Motor neuron (in vitro differentiated cells): ENCODE results near the gene MFRP. TPM values are rescaled to one million over a fixed set of nuclear protein-coding genes. Genes with fewer than 3 reads are reported as not detected.

Experiments used
- ATAC-seq, 8 experiments: fragments of 200-7000 bp; cut with Tn5 transposase; replicated peaks in 6 of 8; 2 replicates each; pipeline ENCODE4 v1.8.0; 2021; ENCODE audit warnings: mild to moderate bottlenecking in 8 of 8, moderate library complexity in 8 of 8
- H3K27ac ChIP-seq, 2 donors: fragments of 250-450 bp; sonication (Bioruptor Pico); 2 replicates each; pipeline ENCODE4 v1.9.0; 2021; ENCODE audit warnings: antibody characterized with exemption in 2 of 2, mild to moderate bottlenecking in 2 of 2, moderate library complexity in 1 of 2
- H3K4me1 ChIP-seq, 2 donors: fragments of 250-450 bp; sonication (Bioruptor Pico); replicated peaks in 1 of 2; 2 replicates each; pipeline ENCODE4 v1.6.1; 2021; ENCODE audit warnings: antibody characterized with exemption in 2 of 2, mild to moderate bottlenecking in 2 of 2, moderate library complexity in 1 of 2
- H3K4me3 ChIP-seq, 5 donors: fragments of 250-450 bp; sonication (Bioruptor Pico); 2 replicates each; pipeline ENCODE4 v1.9.0; 2021; ENCODE audit warnings: antibody characterized with exemption in 5 of 5, mild to moderate bottlenecking in 5 of 5, moderate library complexity in 4 of 5
- WGBS, 10 experiments: fragments of 450-650 bp; shearing (Covaris generic); methylation state at CpG; one replicate each; pipeline ENCODE4 v1.0.0; 2022; 5-methylcytosine and 5-hydroxymethylcytosine counted together
- in situ Hi-C, 9 experiments: fragments of 400-800 bp; cut with MboI; loops; one replicate each; pipeline ENCODE4 v1.15.0; 2021; ENCODE audit warnings: low sequenced_read_pairs in 9 of 9, low pct_unique_long_range_greater_than_20kb in 2 of 9; ENCODE audit not compliant: unreplicated experiment in 9 of 9
- total RNA-seq, 8 experiments: library from RNA; unstranded; fragments of 300-600 nt; gene quantifications; 2 replicates each; pipeline versions ENCODE4 v1.2.3 to v1.2.4, GENCODE V29; 2022

MFRP gene
- total RNA-seq, 8 experiments from 2014 or later = 0.05 to 0.62 (median 0.12) TPM; not detected in 2

DNA sequence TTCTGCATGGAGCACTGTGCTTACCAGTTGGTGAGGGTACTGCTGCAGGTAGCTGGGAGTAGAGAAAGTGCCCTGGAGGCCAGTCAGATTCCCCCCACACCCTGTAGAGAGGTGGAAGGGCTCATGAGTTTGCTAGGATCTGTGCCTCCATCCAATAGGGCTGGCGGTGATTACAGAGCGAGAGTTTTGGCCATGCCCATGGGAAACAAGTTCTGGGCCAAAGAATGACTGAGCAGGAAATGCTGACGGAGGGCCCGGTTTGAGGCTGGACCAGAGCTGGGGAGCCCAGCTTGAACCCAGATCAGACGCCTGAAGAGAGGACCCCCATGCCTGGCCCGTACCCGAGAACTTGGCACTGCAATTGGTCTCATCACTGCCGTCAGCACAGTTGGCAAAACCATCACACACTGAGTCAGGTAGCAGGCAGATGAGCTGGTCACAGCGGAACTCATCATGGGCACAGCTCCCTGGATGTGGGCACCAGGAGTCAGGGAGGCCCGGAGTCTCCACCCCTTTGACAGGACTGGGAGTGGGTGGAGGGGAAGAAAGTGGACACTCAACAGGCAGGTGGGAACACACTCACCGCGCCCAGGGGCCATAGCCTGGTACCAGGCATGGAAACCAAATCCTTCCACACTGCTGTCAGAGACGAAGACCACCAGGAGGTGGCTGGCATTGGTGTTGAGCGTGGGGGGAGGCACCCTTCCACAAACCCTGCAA lies 2.1 kb downstream of the MFRP start:
- Histone ChIP-seq H3K27ac (no peak overlapping the region), H3K4me1 (peaks cover 0 to 19% of the 10 kb centered on the region in 2 donors), H3K4me3 (no peak overlapping the region)
- WGBS, 10 experiments = 0 to 100% (median 67%) methylated on average over 1 to 4 of the region's 14 CpGs; no CpG with 5 or more reads in 5 of the 10 experiments
- in situ Hi-C loops = loop anchor here in 1 of 9 experiments (25.0 kb wide), 1 partner anchor 232 kb away; the partner anchor contains the start of genes C2CD2L, DPAGT1 and HINFP
- ATAC-seq = no peak

DNA sequence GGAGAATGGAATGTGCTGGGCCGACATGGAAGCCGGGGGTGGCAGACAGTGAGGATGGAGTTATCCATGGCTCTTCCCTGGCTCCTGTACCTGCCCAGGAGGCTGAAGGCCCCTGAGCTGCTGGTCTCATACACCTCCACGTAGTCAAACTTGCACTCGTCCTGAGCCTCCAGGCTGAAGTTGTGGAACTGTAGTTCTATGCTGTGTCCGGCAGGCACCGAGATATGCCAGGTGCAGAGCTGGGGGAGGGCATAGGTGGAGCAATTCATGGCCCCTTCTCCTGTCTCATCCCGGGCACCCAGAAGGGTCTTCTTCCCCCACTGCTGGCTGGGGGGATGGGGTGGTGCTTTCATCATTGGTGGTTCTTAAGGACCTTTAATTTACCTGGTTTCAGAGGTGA lies 2.8 kb downstream of the MFRP start:
- WGBS, 10 experiments = 40 to 80% (median 74%) methylated on average over 1 to 3 of the region's 7 CpGs; no CpG with 5 or more reads in 7 of the 10 experiments
- Histone ChIP-seq H3K4me1 (peaks cover 3 to 25% of the 10 kb centered on the region in 2 donors), H3K27ac (no peak overlapping the region), H3K4me3 (no peak overlapping the region)
- no peak for ATAC-seq
- in situ Hi-C loops = loop anchor here in 1 of 9 experiments (25.0 kb wide), 1 partner anchor 231 kb away; the partner anchor contains the start of genes C2CD2L, DPAGT1 and HINFP

DNA sequence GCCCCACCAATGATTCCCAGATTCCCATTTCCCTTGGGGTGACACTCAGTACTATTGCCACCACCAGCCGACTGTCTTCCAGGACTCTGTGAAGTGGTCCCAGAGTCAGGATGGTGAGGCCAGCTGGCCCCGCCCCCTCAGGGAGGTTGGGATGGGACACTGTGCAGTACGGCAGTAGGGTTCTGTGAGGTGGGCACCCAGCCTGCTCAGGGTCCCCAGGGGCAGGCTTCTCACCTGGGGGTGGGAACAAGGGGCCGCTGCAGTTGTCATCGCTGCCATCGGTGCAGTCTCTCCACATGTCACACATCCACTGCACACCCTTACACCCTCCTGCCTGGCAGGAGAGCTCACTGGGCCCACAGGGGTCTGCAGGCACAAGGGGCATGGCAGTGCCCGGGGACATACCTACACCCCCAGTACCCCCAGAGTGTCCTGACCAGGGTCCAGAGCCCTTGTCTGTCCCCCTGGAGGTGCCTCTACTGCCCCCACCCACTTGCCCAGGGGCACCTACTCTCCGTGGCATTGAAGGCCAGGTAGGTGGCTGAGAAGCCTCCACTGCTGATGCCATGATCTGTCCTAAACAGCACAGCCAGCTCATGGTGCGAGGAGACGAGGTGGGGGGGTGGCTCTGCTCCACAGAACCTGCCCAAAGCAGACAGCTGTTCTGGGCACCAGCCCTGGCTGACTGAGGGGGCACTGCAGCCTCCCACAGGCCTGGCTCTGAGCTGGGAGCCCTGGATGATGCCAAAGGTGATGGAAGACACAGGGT lies 4.0 kb downstream of the MFRP start:
- Histone ChIP-seq H3K27ac (no peak overlapping the region), H3K4me1 (peaks cover 15 to 37% of the 10 kb centered on the region in 2 donors), H3K4me3 (no peak overlapping the region)
- ATAC-seq = no peak
- in situ Hi-C loops = loop anchor here in 1 of 9 experiments (25.0 kb wide), 1 partner anchor 230 kb away; the partner anchor contains the start of genes C2CD2L, DPAGT1 and HINFP
- 40 to 60% (median 57%) methylated on average over 1 to 3 of the region's 10 CpGs; no CpG with 5 or more reads in 7 of the 10 experiments for WGBS, 10 experiments

DNA sequence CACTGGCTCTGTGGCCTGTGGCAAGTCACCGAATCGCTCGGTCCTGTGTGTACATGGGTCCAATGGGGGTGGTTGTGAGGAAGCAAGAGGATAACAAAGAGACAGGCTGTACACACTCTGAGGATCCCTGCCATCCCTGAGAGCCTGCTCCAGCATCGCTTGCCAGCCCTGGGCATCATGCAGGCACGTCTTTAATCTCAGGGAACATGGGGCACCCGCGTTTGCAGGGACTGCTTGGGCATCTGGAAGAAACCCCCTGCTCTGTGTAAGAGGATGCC lies 4.5 kb downstream of the MFRP start:
- no peak for ATAC-seq
- Histone ChIP-seq H3K27ac (no peak overlapping the region), H3K4me1 (peaks cover 21 to 42% of the 10 kb centered on the region in 2 donors), H3K4me3 (no peak overlapping the region)
- WGBS, 10 experiments = 64 to 100% (median 80%) methylated on average over 2 to 5 of the region's 7 CpGs; no CpG with 5 or more reads in 6 of the 10 experiments
- in situ Hi-C loops = loop anchor here in 1 of 9 experiments (25.0 kb wide), 1 partner anchor 230 kb away; the partner anchor contains the start of genes C2CD2L, DPAGT1 and HINFP

DNA sequence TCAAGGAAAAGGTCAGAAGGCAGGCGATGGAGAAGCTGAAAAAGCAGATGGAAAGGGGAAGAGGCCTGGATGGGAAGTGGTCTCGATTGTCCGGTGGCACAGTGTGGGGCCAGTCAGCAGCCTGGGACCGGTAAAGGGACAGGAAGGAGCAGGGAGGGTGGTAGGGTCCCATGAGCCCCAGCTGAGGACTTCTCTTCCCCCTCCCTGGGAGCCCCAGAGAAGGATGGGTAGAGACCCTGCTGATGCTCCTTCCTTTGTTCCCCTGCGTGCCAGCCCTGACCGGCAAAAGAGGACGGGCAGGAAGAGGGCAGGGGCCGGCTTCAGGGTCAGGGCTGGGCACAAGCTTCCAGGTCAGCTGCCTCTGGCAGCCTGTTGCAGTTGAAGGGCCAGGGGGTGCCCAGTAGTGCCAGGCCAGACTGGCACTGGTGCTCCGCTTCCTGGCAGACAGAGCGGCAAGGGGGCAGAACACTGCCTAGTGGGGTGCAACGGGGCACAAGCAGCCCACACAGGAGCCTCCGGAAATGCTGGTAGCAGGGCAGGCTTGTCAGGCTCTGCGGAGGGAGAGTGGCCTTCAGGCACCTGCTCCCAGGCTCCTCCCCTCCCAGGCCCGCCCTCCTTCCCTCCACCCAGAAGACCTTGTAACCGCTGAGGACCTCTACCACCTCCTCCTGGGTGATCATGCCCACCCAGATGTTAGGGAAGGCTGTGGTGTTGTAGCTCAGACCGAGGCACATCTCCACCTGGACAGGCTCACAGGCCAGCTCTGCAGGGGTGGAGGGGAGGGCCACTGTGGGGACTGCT lies 5.1 kb downstream of the MFRP start:
- 24 to 100% (median 78%) methylated on average over 1 to 6 of the region's 16 CpGs; no CpG with 5 or more reads in 4 of the 10 experiments for WGBS, 10 experiments
- no peak for ATAC-seq
- peaks cover 21 to 42% of the 10 kb centered on the region in 2 donors for H3K4me1 ChIP-seq
- in situ Hi-C loops = loop anchor here in 1 of 9 experiments (25.0 kb wide), 1 partner anchor 229 kb away; the partner anchor contains the start of genes C2CD2L, DPAGT1 and HINFP
- no peak overlapping the region for H3K4me3 ChIP-seq
- no peak overlapping the region for H3K27ac ChIP-seq

DNA sequence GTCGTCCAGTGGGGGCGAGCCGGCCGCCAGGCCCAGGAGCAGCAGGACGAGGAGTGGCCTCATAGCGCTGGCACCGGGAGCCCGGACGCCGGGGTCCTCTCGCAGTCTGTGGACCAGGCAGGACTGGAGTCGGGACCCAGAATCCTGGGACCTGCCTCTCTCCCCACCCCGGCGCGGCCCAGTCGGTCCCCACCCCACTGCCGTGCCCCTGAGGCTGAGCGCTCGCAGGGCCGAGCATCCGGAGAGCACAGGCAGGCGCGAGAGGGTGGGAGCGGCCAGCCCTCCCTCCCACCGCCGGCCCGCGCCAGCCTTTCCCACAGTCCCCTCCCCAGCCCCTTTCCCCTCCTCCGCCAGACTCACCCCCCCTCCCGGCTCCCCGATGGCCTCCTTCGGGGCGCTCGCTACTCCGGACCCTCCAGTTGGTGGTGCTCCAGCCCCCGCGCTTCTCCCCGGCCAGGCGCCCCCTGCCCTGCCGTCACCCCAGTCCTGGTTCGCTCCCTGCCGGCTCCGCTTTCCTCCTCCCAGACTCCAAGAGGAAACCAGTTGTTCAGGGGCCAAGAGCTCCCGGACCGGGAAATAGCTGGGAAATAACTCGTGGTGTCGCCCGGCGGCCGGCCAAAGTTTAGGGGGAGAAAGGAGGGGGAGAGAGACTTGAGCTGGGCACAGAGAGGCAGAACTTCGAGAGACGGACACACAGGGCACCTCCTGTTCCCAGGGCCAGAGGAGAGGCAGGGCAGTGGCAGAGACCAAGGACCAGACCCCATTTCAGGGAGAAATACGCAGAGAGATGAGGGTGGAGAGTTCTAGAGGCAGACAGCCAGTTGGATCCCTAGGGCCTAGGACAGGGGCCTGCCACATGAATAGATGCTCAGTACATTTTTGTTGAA lies 5.9 kb downstream of the MFRP start, which contains the start of gene C1QTNF5:
Gene C1QTNF5 (minus strand): TSS at position 549 of the 887 bp plus-strand sequence. CDS start 486 bp downstream, at position 63.
- peak within 1 kb of the TSS; percentile 19 to 39 (median 35) for H3K4me3 ChIP-seq
- peaks cover 21 to 42% of the 10 kb centered on the region in 2 donors for H3K4me1 ChIP-seq
- in situ Hi-C loops = loop anchor here in 1 of 9 experiments (25.0 kb wide), 1 partner anchor 228 kb away; the partner anchor contains the start of genes C2CD2L, DPAGT1 and HINFP
- WGBS, 10 experiments = 60 to 75% (median 67%) methylated on average over 1 of the region's 53 CpGs; no CpG with 5 or more reads in 7 of the 10 experiments
- ATAC-seq = peak; percentile 36 to 65 (median 50)
- peak within 1 kb of the TSS in 1 of 2 donors; percentile 4 for H3K27ac ChIP-seq

DNA sequence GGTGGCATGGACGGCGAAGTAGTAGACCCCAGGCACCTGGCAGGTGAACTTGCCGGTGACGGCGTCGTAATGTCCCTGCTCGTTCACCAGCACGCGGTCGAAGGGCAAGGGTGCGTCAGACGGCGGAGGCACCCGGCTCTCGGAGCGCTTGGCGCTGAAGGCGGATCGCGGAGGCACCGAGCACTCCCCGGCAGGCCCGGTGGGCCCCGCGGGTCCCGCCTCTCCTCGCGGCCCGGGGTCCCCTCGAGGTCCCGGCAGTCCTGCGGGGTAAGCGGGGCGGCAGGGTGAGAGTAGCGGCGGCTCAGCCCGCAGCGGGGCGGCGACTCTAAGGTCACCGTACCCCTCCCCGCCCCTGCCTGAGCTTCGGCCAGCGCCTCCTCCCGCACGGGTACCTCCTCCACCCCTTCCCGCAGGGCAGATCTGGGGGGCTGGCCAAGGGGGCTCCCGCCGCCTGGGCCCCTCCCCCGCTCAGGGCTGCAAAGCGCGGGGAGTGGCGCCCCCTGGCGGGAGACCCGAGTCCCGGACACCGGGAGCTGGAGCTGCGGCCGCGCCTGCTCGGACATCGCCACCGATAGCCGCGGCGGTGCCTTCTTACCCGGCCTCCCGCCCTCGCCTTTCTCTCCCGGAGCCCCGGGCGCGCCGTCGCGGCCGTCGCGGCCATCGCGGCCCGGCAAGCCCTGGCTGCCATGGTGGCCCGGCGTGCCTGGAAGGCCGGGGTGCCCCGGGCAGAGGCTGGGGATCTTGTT lies 6.7 kb downstream of the MFRP start:
- Histone ChIP-seq H3K4me3 (peak overlapping the region; percentile 19 to 39 (median 35)), H3K4me1 (peaks cover 26 to 47% of the 10 kb centered on the region in 2 donors), H3K27ac (peak overlapping the region in 1 of 2 donors; percentile 4)
- ATAC-seq = peak; percentile 50 to 79 (median 64)
- WGBS, 10 experiments = 8 to 21% methylated on average over 2 to 21 of the region's 86 CpGs; no CpG with 5 or more reads in 8 of the 10 experiments
- in situ Hi-C loops = loop anchor here in 2 of 9 experiments (10.0 to 25.0 kb wide), 2 partner anchors 227 to 235 kb away; partner anchors contain the start of genes C2CD2L (in 2 of the 2), DPAGT1 (in 2 of the 2) and HINFP (in 1 of the 2)

DNA sequence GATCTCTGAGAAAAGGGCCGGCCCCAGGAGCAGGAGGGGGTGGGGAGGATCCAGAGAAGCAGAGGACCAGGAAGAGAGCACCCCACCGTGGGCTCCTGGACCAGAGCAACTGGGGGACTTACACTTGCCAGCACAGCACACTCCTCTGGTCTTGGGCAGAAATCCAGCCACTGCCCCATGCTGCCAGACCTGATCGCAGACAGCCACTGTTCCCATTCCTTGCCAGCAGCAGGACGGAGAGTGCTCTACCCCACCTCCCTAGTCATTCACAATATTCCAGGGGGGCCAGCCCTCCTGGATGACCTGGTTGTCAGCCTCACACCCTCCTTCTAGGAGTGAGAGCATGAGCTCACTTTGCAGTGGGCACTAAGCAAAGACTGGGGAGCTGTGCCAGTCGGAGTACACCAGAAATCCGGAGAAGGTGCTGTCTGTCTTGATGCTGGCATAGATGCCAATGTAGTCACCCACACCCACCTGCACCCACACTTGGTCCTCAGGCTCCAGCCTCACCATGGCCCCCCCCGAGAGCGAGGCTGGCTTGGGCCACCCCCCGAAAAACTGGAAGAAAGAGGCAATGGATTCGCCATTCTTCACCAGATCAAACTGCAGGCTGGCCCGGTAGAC lies 7.4 kb downstream of the MFRP start:
- 17 to 100% (median 60%) methylated on average over 1 to 5 of the region's 11 CpGs; no CpG with 5 or more reads in 3 of the 10 experiments for WGBS, 10 experiments
- H3K27ac ChIP-seq = no peak overlapping the region
- in situ Hi-C loops = loop anchor here in 2 of 9 experiments (10.0 to 25.0 kb wide), 2 partner anchors 227 to 234 kb away; partner anchors contain the start of genes C2CD2L (in 2 of the 2), DPAGT1 (in 2 of the 2) and HINFP (in 1 of the 2)
- no peak for ATAC-seq
- H3K4me1 ChIP-seq = peaks cover 26 to 47% of the 10 kb centered on the region in 2 donors
- peak overlapping the region in 1 of 5 donors; percentile 39 for H3K4me3 ChIP-seq

DNA sequence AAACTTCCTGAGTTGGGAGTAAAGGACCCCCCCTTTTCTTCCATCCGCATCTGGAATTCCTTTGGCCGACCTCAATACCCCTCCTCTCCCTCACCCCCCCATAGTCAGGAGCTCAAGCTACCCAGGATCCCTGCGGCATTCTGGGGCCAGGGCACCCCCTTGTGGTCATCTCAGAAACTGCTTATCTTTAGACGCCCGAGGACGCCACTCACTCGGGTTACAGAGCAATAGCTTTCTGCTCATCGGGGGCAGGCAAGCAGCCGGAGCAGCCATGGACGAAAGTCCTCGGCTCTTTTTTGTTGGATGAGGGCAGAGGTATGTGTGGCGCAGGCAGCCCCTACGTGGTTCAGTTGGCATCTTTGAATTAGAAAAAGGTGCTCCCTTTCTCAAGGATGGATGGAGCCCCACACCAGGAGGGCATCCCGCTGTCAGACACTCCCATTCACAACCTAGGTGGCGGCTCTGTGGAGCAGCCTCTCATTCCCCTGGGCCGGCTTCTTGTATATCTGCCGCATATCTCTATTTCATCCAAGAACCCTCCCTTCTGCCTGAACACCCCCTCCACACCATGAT lies 8.1 kb downstream of the MFRP start:
- Histone ChIP-seq H3K27ac (no peak overlapping the region), H3K4me3 (peak overlapping the region in 4 of 5 donors; percentile 5 to 11 (median 10)), H3K4me1 (peaks cover 29 to 47% of the 10 kb centered on the region in 2 donors)
- peak; percentile 24 to 52 (median 40) for ATAC-seq
- WGBS, 10 experiments = 0 to 40% (median 4%) methylated on average over 1 to 11 of the region's 17 CpGs; no CpG with 5 or more reads in 4 of the 10 experiments
- in situ Hi-C loops = loop anchor here in 2 of 9 experiments (10.0 to 25.0 kb wide), 2 partner anchors 226 to 234 kb away; partner anchors contain the start of genes C2CD2L (in 2 of the 2), DPAGT1 (in 2 of the 2) and HINFP (in 1 of the 2)
